Left lung (tissue), 10 donors: Measurements from ENCODE around the gene MAML2. TPM values are rescaled to one million over a fixed set of nuclear protein-coding genes. Genes with fewer than 3 reads are reported as not detected.

Source experiments
- ATAC-seq: fragments of 200-7000 bp; cut with Tn5 transposase; one replicate; pipeline ENCODE4 v1.9.1; 2020; ENCODE audit warnings: moderate library complexity
- DNase-seq, 4 donors: peaks; one replicate each; pipeline ENCODE4 v3.0.0-alpha.2; 2013 to 2020
- H3K27ac ChIP-seq, 2 donors: fragments of 200-600 bp; sonication (generic) in 1 of 2; one replicate each; pipeline versions ENCODE4 v1.5.0 to v1.8.0; 2020 to 2021
- H3K27me3 ChIP-seq, 2 donors: fragments of 200-600 bp; sonication (generic) in 1 of 2; one replicate each; pipeline versions ENCODE4 v1.5.0 to v1.8.0; 2020 to 2021
- H3K36me3 ChIP-seq, 2 donors: fragments of 200-600 bp; sonication (generic) in 1 of 2; one replicate each; pipeline versions ENCODE4 v1.5.0 to v1.8.0; 2020 to 2021
- H3K4me1 ChIP-seq, 2 donors: fragments of 200-600 bp; one replicate each; pipeline ENCODE4 v1.8.0; 2021
- H3K4me3 ChIP-seq, 2 donors: fragments of 200-600 bp; sonication (generic) in 1 of 2; one replicate each; pipeline versions ENCODE4 v1.5.0 to v1.8.0; 2020 to 2021; ENCODE audit warnings: mild to moderate bottlenecking in 1 of 2
- H3K9me3 ChIP-seq, 2 donors: fragments of 200-600 bp; sonication (generic) in 1 of 2; one replicate each; pipeline versions ENCODE4 v1.5.0 to v1.8.0; 2020 to 2021
- intact Hi-C, 2 donors: fragments of 100-400 bp; cut with DNase I; formaldehyde crosslinking; loops; one replicate each; pipeline versions ENCODE4 v1.11.2 to v1.14.2; 2022
- polyA plus RNA-seq, 6 donors: library from polyadenylated mRNA; unstranded; fragments of 120-200 nt; gene quantifications; one replicate each; pipeline ENCODE4 v1.2.1, GENCODE V29; 2013; ENCODE audit not compliant: insufficient read length in 6 of 6
- total RNA-seq, 2 donors: library from RNA; stranded (reverse); fragmentation: NEBNext Ultra II Directional; extraction: Animal tissue kit (Norgen Biotek cat#: 25700); gene quantifications; one replicate each; pipeline ENCODE4 v1.2.1, GENCODE V29; 2021
- TF ChIP-seq, protein P1 (sequence below), 2 donors: fragments of 200-600 bp; sonication (generic) in 1 of 2; IDR thresholded peaks; one replicate each; pipeline versions ENCODE4 v1.5.0 to v1.8.0; 2021; ENCODE audit warnings: antibody characterized with exemption in 2 of 2
- donor health status: DM: no; HTN: yes; CAD: no.
- donor health status: DM: no; HTN: no; CAD: no.

The MAML2 gene
- total and polyA plus RNA-seq, 8 donors = 18.7 to 44.0 (median 36.6) TPM

DNA sequence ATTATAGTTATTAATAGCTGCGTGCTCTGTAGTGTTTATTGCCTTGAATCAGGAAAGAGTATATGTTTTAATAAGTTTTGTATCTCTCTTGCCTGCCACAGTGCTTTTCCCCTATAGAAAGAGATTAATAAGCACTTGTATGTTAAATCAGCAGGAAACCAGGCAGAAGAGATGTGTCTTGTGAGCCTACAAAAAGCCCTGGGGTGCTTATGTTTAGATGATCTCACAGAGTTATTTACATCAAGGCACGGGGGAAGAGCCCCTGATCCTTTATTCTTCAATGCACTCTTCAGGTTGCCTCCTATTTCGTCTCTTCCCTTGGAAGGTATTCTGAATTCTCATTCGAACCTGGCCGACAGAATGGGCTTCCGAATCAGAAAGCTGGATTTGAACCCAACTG is 183.0 kb downstream of the MAML2 start:
- ATAC-seq (no peak), DNase-seq (no peak)
- no peaks in the 10 kb centered on the region for H3K27me3 ChIP-seq
- TF ChIP-seq, protein P1, sequence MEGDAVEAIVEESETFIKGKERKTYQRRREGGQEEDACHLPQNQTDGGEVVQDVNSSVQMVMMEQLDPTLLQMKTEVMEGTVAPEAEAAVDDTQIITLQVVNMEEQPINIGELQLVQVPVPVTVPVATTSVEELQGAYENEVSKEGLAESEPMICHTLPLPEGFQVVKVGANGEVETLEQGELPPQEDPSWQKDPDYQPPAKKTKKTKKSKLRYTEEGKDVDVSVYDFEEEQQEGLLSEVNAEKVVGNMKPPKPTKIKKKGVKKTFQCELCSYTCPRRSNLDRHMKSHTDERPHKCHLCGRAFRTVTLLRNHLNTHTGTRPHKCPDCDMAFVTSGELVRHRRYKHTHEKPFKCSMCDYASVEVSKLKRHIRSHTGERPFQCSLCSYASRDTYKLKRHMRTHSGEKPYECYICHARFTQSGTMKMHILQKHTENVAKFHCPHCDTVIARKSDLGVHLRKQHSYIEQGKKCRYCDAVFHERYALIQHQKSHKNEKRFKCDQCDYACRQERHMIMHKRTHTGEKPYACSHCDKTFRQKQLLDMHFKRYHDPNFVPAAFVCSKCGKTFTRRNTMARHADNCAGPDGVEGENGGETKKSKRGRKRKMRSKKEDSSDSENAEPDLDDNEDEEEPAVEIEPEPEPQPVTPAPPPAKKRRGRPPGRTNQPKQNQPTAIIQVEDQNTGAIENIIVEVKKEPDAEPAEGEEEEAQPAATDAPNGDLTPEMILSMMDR (IDR thresholded peaks at IDR 0.05) = no peak
- H3K27ac ChIP-seq = no peak overlapping the region
- intact Hi-C loops = no loop called here
- no peak overlapping the region for H3K4me3 ChIP-seq
- H3K9me3 ChIP-seq = no peaks in the 10 kb centered on the region
- H3K36me3 ChIP-seq = no peaks in the 10 kb centered on the region
- peaks cover 26 to 46% of the 10 kb centered on the region in 2 donors for H3K4me1 ChIP-seq

DNA sequence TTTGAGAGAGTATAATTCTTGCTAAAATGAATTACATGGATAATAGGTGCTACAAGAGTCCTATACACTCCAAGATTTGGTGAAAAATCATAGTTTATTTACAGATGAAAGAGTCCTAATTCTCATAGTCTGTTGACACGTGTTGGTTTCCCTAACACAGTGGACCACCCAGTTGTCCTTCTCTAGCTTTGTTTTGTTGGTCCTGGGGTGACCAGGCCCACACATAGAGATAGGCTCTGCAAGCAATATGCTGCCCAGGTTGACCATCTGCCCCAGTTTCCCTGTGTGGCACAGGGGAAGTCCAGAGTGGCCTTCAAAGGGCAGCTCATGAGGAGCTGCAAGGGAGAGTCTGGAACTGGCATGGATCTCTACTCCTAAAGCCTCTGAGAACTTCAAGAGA is 184.9 kb downstream of the MAML2 start:
- Histone ChIP-seq H3K27ac (peak overlapping the region in 1 of 2 donors; percentile 94), H3K36me3 (no peaks in the 10 kb centered on the region), H3K4me3 (no peak overlapping the region), H3K9me3 (no peaks in the 10 kb centered on the region), H3K4me1 (peaks cover 37 to 52% of the 10 kb centered on the region in 2 donors), H3K27me3 (no peaks in the 10 kb centered on the region)
- ATAC-seq = no peak
- intact Hi-C loops = no loop called here
- no peak for DNase-seq
- TF ChIP-seq, protein P1 (IDR thresholded peaks at IDR 0.05) = no peak

DNA sequence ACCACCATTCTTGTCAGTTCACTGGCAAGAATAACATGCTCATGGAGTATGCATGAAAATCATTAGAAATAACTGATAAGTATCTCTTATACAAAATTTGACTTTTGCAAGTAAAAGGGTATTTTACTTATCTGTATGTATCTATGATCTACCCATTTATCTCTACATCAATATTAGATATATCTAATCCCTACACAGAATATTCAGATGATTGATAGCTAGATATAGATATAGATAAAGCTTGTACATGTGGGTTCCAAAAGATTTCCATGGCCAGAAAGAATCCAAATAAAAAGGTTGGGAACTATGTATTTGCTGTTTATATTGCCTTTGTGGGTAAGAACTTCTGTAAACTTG is 185.5 kb downstream of the MAML2 start:
- H3K27me3 ChIP-seq = no peaks in the 10 kb centered on the region
- TF ChIP-seq, protein P1 (IDR thresholded peaks at IDR 0.05) = no peak
- no peaks in the 10 kb centered on the region for H3K36me3 ChIP-seq
- peaks cover 37 to 52% of the 10 kb centered on the region in 2 donors for H3K4me1 ChIP-seq
- H3K9me3 ChIP-seq = no peaks in the 10 kb centered on the region
- peak overlapping the region; percentile 84 to 94 for H3K27ac ChIP-seq
- no peak for ATAC-seq
- DNase-seq = no peak
- no peak overlapping the region for H3K4me3 ChIP-seq
- intact Hi-C loops = no loop called here

DNA sequence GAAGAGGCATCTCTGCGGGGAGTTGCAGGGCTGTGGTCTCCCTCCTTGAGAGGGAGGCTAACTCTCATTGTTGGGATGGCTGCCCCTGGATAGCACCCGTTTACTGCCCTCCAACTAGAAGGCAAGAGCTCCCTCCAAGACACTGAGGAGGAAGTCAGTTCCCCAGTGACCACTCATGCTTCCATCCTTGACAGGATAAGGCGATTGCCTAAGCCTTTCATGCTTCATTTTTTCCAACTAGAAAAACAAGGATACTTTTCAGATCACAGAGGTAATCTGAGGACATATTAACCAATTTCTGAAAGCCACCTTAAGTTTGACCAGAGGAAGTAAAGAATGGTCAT is 186.6 kb downstream of the MAML2 start:
- no peaks in the 10 kb centered on the region for H3K27me3 ChIP-seq
- no peak overlapping the region for H3K4me3 ChIP-seq
- peaks cover 37 to 47% of the 10 kb centered on the region in 2 donors for H3K4me1 ChIP-seq
- DNase-seq (no peak), ATAC-seq (peak; percentile 60)
- H3K9me3 ChIP-seq = no peaks in the 10 kb centered on the region
- intact Hi-C loops = no loop called here
- H3K36me3 ChIP-seq = no peaks in the 10 kb centered on the region
- H3K27ac ChIP-seq = peak overlapping the region; percentile 84 to 94
- TF ChIP-seq, protein P1 (IDR thresholded peaks at IDR 0.05) = no peak

DNA sequence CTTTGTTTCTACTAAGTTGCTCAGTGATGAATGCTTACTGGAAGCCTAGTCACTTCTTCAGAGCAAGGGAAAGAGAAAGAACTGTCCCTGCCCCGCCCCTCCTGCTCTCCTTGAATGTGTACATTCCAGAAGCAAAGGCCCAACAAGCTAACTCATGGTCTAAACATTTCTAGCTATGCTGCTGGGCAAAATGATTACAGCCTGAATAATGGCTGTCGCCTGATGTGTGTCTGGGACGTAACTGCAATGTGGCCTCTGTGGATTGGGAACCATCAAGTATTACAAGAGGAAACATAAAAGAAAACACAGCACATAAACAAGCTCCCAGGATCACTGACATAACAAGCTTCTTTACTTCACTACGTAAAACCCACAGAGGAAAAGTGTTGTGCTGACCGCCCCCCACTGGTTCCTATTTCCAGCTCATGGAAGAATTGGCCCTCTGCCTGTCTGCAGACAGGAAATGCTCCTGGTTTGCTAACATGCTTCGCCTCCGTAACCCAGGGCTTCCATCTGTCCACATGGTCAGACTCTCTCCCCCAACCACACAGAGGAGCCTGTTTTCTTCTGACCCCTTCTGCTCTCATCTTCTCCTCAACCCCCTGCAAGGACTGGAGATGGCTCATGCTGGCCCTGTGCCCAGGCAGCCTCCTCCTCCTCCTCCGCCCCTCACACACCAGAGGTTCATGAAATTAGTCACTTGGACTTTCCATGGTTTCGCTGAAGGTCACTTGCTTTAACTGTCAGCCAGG is 187.2 kb downstream of the MAML2 start:
- ATAC-seq (peak; percentile 78), DNase-seq (peak; percentile 71 to 91 (median 82))
- H3K36me3 ChIP-seq = no peaks in the 10 kb centered on the region
- H3K27me3 ChIP-seq = no peaks in the 10 kb centered on the region
- H3K4me1 ChIP-seq = peaks cover 37 to 47% of the 10 kb centered on the region in 2 donors
- no peaks in the 10 kb centered on the region for H3K9me3 ChIP-seq
- intact Hi-C loops = no loop called here
- TF ChIP-seq, protein P1 (IDR thresholded peaks at IDR 0.05) = peak in 1 of 2 donors; percentile 20
- H3K27ac ChIP-seq = peak overlapping the region; percentile 84 to 94
- H3K4me3 ChIP-seq = no peak overlapping the region
